H1 (cell line): ENCODE measurements around the gene ARHGEF12.

Experiments
- CTCF ChIP-seq, 3 experiments: IDR thresholded peaks; 1 replicate in 2 of 3; 2 replicates in 1 of 3; pipeline versions ENCODE4 v1.5.1 to v1.6.1; 2011; ENCODE audit warnings: low read length in 3 of 3, mild to moderate bottlenecking in 3 of 3, inconsistent platforms in 2 of 3, low read depth in 1 of 3, moderate library complexity in 1 of 3; ENCODE audit not compliant: insufficient read depth in 1 of 3; ENCODE audit errors: control extremely low read depth in 1 of 3
- RFX5 ChIP-seq: IDR thresholded peaks from 2 replicates; pipeline ENCODE4 v1.6.1; 2011; ENCODE audit warnings: low read depth, low read length, improper control_type of control experiment, borderline replicate concordance

GRCh38 chr11:120501976-120502755 is 166.0 kb downstream of the ARHGEF12 start:
- TF ChIP-seq CTCF (IDR thresholded peaks at IDR 0.05; ENCODE audit: control extremely low read depth in 1 of 3, insufficient read depth in 1 of 3, low read depth in 1 of 3, low read length in 3 of 3) (no peak), RFX5 (no peak)
